K562 (cell line): ENCODE results near the gene DDR2. TPM values are rescaled to one million over a fixed set of nuclear protein-coding genes. Genes with fewer than 3 reads are reported as not detected.
A peak's percentile ranks its signal among the peaks of the same experiment; 100 is the strongest.

ENCODE experiments used
- BHLHE40 ChIP-seq: IDR thresholded peaks from 2 replicates; pipeline ENCODE4 v1.6.1; 2011; ENCODE audit warnings: low read length, improper control_type of control experiment
- BRD4 ChIP-seq: fragments of 200-600 bp; sonication (generic); IDR thresholded peaks from 2 replicates; pipeline ENCODE4 v1.6.1; 2017; ENCODE audit warnings: inconsistent platforms
- CBX3 ChIP-seq, 2 experiments: IDR thresholded peaks; 1 replicate in 1 of 2; 2 replicates in 1 of 2; pipeline ENCODE4 v1.6.1; 2012; ENCODE audit warnings: inconsistent platforms in 2 of 2, low read length in 2 of 2, borderline replicate concordance in 1 of 2, control low read depth in 1 of 2
- CREB3 ChIP-seq: fragments of 450-650 bp; conservative IDR thresholded peaks from 2 replicates; pipeline ENCODE4 v1.6.1; 2016; ENCODE audit warnings: missing genetic modification characterization, low read depth, mild to moderate bottlenecking, missing compliant biosample characterization, moderate library complexity
- CTCFL ChIP-seq: IDR thresholded peaks from 2 replicates; pipeline ENCODE4 v1.6.1; 2011; ENCODE audit warnings: borderline replicate concordance, low read depth, mild to moderate bottlenecking, moderate library complexity, low read length; ENCODE audit not compliant: insufficient read depth, poor library complexity, severe bottlenecking
- EHMT2 ChIP-seq: fragments of 450-650 bp; IDR thresholded peaks from 2 replicates; pipeline ENCODE4 v1.6.1; 2018; ENCODE audit warnings: antibody characterized with exemption
- FOXK1 ChIP-seq: sonication (generic); formaldehyde crosslinking; IDR thresholded peaks from 2 replicates; pipeline ENCODE4 v1.8.0; 2022; ENCODE audit warnings: missing genetic modification reagents, mild to moderate bottlenecking, borderline replicate concordance
- IFI16 ChIP-seq: fragments of 250-450 bp; sonication (Bioruptor Pico); IDR thresholded peaks from 2 replicates; pipeline ENCODE4 v2.1.2; 2022; ENCODE audit warnings: mild to moderate bottlenecking, inconsistent platforms
- JUND ChIP-seq, 2 experiments: IDR thresholded peaks; 2 replicates in 1 of 2; 3 replicates in 1 of 2; pipeline ENCODE4 v1.6.1; 2011; ENCODE audit warnings: borderline replicate concordance in 2 of 2, low read depth in 2 of 2, low read length in 2 of 2, improper control_type of control experiment in 1 of 2, missing biosample characterization in 1 of 2, missing genetic modification characterization in 1 of 2, missing genetic modification reagents in 1 of 2
- L3MBTL2 ChIP-seq: fragments of 450-650 bp; IDR thresholded peaks from 2 replicates; pipeline ENCODE4 v1.6.1; 2016; ENCODE audit warnings: mild to moderate bottlenecking, moderate library complexity
- NFE2L1 ChIP-seq: fragments of 450-650 bp; IDR thresholded peaks from 2 replicates; pipeline ENCODE4 v1.6.1; 2016; ENCODE audit warnings: missing genetic modification characterization, low read depth, mild to moderate bottlenecking, missing compliant biosample characterization, moderate library complexity, borderline replicate concordance
- NR4A1 ChIP-seq, 2 experiments: fragments of 250-450 bp in 1 of 2; fragments of 450-650 bp in 1 of 2; sonication (Bioruptor Pico) in 1 of 2; IDR thresholded peaks; 2 replicates each; pipeline versions ENCODE4 v1.4.0 to v1.6.1; 2016 to 2020; ENCODE audit warnings: mild to moderate bottlenecking in 2 of 2, missing compliant biosample characterization in 1 of 2, missing genetic modification characterization in 1 of 2, moderate library complexity in 1 of 2
- RBFOX2 ChIP-seq: fragments of 200-400 bp; formaldehyde crosslinking; IDR thresholded peaks from 2 replicates; pipeline ENCODE4 v1.6.1; 2017; ENCODE audit warnings: low read depth, mild to moderate bottlenecking, low read length, moderate library complexity
- SMC3 ChIP-seq: conservative IDR thresholded peaks from 2 replicates; pipeline ENCODE4 v1.6.1; 2011; ENCODE audit warnings: low read depth, low read length, improper control_type of control experiment; ENCODE audit not compliant: insufficient read depth
- SNAPC5 ChIP-seq: fragments of 250-450 bp; sonication (Bioruptor Pico); IDR thresholded peaks from 2 replicates; pipeline ENCODE4 v1.8.0; 2021; ENCODE audit warnings: moderate library complexity, mild to moderate bottlenecking, inconsistent platforms
- TAF7 ChIP-seq: fragments of 450-650 bp; IDR thresholded peaks from 2 replicates; pipeline ENCODE4 v1.6.1; 2016; ENCODE audit warnings: missing genetic modification characterization, missing compliant biosample characterization
- TFE3 ChIP-seq: fragments of 450-650 bp; formaldehyde crosslinking; IDR thresholded peaks from 2 replicates; pipeline ENCODE4 v1.4.0; 2020; ENCODE audit warnings: mild to moderate bottlenecking, mixed read lengths
- YY1 ChIP-seq, 3 experiments: IDR thresholded peaks; 2 replicates each; pipeline ENCODE4 v1.6.1; 2011; ENCODE audit warnings: low read length in 2 of 3, mild to moderate bottlenecking in 2 of 3, moderate library complexity in 2 of 3, borderline replicate concordance in 1 of 3, control low read depth in 1 of 3, low read depth in 1 of 3; ENCODE audit not compliant: insufficient read depth in 3 of 3, insufficient replicate concordance in 2 of 3, control insufficient read depth in 1 of 3, insufficient read length in 1 of 3; ENCODE audit errors: extremely low read depth in 1 of 3
- ZNF174 ChIP-seq: fragments of 250-450 bp; sonication (Bioruptor Pico); IDR thresholded peaks from 2 replicates; pipeline ENCODE4 v1.4.0; 2020; ENCODE audit warnings: mild to moderate bottlenecking
- ZNF717 ChIP-seq: fragments of 250-450 bp; sonication (Bioruptor Pico); IDR thresholded peaks from 2 replicates; pipeline ENCODE4 v1.5.0; 2021
- ZNF79 ChIP-seq: fragments of 250-450 bp; sonication (Bioruptor Pico); IDR thresholded peaks from 2 replicates; pipeline ENCODE4 v1.4.0; 2020; ENCODE audit warnings: low read depth, mild to moderate bottlenecking, moderate library complexity
- polyA plus RNA-seq, 8 experiments: library from polyadenylated mRNA; depleted of rRNA in 4 of 8; stranded (reverse) in 5 of 8; unstranded in 3 of 8; fragments of >200 nt; fragmentation: Nextera tagmentation in 2 of 8; fragmentation: Illumina TruSeq in 1 of 8; extraction: Ambion mirVana in 2 of 8; extraction: Trizol in 1 of 8; gene quantifications; 2 replicates each; pipeline versions ENCODE4 v1.2.1 to v1.2.3, GENCODE V29; 2011 to 2014; ENCODE audit warnings: inconsistent platforms in 1 of 8, missing spikeins in 1 of 8
- total RNA-seq, 7 experiments: library from RNA; depleted of rRNA in 6 of 7; stranded (reverse); fragments of >200 nt in 6 of 7; fragmentation: Illumina TruSeq in 2 of 7; extraction: Trizol in 2 of 7; gene quantifications; 2 replicates each; pipeline versions ENCODE4 v1.2.1 to v1.2.3, GENCODE V29; 2011 to 2021; ENCODE audit warnings: low replicate concordance in 1 of 7

DDR2 gene
- total and polyA plus RNA-seq, 9 of the 15 experiments (the other 6 are each of a cell fraction or from before 2014, with no cell fraction given): 0.36 to 2.0 (median 1.1) TPM

GRCh38 chr1:162627662-162628296 is 4.5 kb upstream of the DDR2 start (continued):
- TF ChIP-seq NR4A1 (CRISPR knock-in tag; IDR thresholded peaks at IDR 0.05) (no peak), NR4A1 (tag; IDR thresholded peaks at IDR 0.05) (no peak), TAF7 (tag) (no peak), ZNF717 (CRISPR knock-in tag) (no peak), ZNF174 (no peak), L3MBTL2 (0 out of 2 replicates have a peak, but pooled peaks have one; percentile 27), SNAPC5 (CRISPR knock-in tag) (no peak), YY1 (IDR thresholded peaks at IDR 0.05; ENCODE audit: borderline replicate concordance in 1 of 3, control insufficient read depth in 1 of 3, extremely low read depth in 1 of 3, insufficient read depth in 3 of 3, insufficient read length in 1 of 3, insufficient replicate concordance in 2 of 3, low read depth in 1 of 3, low read length in 2 of 3) (peak in 1 of 3 experiments; percentile 55), RBFOX2 (no peak), CREB3 (tag) (0 out of 2 replicates have a peak, but pooled peaks have one; percentile 24), BHLHE40 (peak; percentile 52; the same call in 1 of the 2 replicates), CTCFL (peak; percentile 94), SMC3 (peak; percentile 32; the same call in 1 of the 2 replicates), JUND (IDR thresholded peaks at IDR 0.05; ENCODE audit: borderline replicate concordance, low read depth, low read length) (0 out of 2 replicates have a peak, but pooled peaks have one; percentile 37), JUND (tag; IDR thresholded peaks at IDR 0.05; ENCODE audit: borderline replicate concordance, low read depth, low read length) (no peak; the same call in 2 of the 3 replicates), TFE3 (no peak), EHMT2 (peak; percentile 48; the same call in 1 of the 2 replicates), BRD4 (no peak), ZNF79 (no peak), CBX3 (IDR thresholded peaks at IDR 0.05; ENCODE audit: borderline replicate concordance in 1 of 2, low read length in 2 of 2) (0 out of 3 replicates have a peak, but pooled peaks of 1 of the 2 experiments have one; percentile 29), FOXK1 (CRISPR knock-in tag) (no peak), NFE2L1 (tag) (no peak), IFI16 (CRISPR knock-in tag) (no peak)
